GM10266 (cell line): ENCODE results near the gene NXPH3.

Source experiments
- DNase-seq: peaks from one replicate; pipeline ENCODE4 v3.0.0; 2012; ENCODE audit errors: extremely low spot score
- TF ChIP-seq, protein P1 (sequence below): IDR thresholded peaks from 2 replicates; pipeline ENCODE4 v1.5.1; 2012; ENCODE audit warnings: mild to moderate bottlenecking, low read depth; ENCODE audit not compliant: control insufficient read depth, insufficient read depth; ENCODE audit errors: missing control alignments

NXPH3 gene

DNA sequence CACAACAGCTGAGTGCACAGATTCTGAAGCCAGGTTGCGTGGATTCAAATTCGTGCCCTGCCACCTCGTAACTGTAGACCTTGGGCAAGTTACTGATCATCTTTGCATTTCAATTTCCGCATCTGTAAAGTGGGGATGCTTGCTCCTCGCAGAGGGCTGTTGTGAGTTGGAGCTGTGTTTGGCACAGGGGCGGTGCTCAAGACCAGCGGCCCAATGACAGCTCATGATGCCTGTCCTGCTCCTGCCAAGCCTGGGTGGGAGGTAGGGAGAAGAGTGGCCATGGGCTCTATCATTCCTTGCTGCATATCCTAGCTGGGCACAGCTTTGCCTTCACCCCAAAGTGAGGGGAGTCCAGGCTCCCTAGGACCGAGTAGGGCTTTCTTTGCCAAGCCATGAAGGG, 12.6 kb downstream of the NXPH3 start:
- TF ChIP-seq, protein P1, sequence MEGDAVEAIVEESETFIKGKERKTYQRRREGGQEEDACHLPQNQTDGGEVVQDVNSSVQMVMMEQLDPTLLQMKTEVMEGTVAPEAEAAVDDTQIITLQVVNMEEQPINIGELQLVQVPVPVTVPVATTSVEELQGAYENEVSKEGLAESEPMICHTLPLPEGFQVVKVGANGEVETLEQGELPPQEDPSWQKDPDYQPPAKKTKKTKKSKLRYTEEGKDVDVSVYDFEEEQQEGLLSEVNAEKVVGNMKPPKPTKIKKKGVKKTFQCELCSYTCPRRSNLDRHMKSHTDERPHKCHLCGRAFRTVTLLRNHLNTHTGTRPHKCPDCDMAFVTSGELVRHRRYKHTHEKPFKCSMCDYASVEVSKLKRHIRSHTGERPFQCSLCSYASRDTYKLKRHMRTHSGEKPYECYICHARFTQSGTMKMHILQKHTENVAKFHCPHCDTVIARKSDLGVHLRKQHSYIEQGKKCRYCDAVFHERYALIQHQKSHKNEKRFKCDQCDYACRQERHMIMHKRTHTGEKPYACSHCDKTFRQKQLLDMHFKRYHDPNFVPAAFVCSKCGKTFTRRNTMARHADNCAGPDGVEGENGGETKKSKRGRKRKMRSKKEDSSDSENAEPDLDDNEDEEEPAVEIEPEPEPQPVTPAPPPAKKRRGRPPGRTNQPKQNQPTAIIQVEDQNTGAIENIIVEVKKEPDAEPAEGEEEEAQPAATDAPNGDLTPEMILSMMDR: no peak

DNA sequence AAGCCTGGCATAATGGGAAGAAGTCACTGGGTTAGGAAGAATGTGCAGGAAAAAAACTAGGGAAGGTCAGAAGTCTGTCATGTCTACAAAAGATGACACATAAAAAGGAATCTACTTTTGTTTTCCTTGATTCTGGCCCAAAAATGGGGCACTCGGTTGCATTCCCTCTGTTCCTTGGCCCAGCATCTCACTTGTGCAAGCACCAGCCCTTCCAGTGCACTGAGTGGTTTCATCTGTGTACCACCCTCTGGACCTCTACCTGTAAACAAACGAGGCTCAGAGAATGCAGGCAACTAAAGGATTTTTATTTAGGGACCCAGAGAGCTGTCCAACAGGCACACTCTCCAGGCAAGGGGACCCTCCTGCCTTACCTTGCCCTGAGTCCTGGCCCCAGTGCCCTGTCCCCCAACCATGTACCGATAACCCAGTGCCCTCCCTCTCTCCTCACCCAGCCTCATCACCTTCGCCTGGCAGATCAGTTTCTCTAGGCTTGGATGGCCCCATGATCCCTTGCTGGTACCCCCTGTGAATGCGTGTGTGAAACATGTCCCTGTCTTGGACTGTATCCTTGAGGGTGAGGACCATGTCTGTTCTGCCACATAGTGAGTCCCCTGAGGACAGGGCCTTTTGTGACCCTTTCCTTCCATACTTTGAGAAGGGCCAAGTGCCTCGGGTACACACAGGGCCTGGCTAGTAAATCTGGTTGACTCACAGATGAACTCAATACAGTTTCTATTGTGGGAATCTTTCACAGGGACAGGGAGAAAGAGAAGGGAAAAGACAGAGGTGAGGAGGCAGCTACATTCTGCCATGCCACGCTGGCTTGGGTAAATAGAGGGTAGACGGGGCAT, 13.3 kb downstream of the NXPH3 start:
- DNase-seq: no peak
- TF ChIP-seq, protein P1: no peak

More for the DNA sequence above, 12.6 kb downstream of the NXPH3 start:
- DNase-seq: no peak

DNA sequence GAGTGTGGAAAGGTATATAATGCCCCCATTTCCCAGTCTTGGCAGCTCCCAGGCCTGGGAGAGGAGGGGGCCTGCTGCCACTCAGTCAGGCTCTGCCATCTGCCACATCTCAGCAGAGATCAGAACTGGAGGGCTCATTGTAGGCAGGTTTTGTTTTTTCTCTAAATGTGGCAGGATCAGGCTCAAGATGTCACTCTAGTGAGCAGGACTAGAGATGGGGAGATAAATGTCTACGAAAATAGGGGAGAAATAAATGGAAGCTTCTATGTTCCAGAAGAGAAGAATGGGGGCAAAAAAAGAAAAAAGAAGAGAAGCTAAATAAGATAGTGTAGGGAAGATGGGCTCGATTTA, 13.9 kb downstream of the NXPH3 start:
- TF ChIP-seq, protein P1: no peak
- DNase-seq: no peak

DNA sequence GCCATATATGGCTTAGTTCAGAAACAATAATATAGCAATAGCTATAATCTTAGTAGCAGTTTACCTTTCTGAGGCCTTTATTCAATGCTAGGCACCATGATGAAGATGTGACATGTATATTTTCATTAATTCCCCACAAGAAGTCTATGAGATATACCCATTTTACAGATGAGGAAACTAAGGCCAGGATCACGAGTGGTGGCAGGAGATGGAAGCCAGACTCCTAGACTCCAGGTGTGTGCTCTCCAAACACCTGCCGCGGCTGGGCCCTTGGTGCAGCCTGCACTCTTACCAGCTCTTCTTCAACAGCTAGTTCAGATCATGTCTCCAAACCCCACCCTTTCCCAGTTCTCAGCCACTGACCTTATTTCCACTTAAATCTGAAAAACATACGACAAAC, 15.2 kb downstream of the NXPH3 start:
- TF ChIP-seq, protein P1: no peak
- DNase-seq: no peak

DNA sequence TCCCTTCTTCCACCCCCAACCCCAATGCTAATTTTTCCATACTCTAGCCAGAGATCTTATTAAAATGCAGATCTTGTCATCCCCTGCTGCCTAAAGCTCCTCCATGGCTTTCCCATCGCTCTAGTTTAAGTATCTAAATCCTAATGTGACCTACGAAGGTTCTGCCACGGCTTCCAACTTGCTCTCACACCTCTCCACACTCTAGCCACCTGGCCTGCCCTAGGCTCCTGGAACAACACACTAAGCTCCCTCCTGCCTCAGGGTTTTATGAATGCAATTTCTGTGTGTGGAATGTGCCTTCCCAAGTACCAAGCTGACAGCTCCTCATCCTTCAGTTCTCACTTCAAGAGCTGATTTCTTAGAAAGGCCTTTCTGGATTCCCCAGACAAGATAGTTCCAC, 16.6 kb downstream of the NXPH3 start:
- no peak for DNase-seq
- TF ChIP-seq, protein P1: no peak

DNA sequence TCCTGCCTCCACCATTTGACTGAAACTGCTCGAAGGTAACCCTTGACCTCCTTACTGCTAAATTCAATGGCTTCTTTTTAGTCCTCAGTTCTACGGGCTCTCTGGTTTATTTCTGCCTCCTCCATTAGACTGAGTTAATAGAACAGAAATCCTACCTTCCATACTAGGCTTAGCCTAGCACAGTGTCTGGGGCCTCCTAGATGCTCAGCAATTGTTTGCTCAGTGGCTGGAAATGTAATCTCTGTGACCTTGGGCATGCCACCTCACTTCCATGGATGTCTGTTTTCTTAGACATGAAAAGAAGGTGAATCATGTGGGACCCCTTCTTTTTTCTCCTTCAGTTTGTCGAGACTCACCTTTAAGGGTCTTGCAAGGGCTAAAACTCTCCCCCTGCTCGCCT, 19.7 kb downstream of the NXPH3 start:
- TF ChIP-seq, protein P1: no peak
- DNase-seq: no peak

DNA sequence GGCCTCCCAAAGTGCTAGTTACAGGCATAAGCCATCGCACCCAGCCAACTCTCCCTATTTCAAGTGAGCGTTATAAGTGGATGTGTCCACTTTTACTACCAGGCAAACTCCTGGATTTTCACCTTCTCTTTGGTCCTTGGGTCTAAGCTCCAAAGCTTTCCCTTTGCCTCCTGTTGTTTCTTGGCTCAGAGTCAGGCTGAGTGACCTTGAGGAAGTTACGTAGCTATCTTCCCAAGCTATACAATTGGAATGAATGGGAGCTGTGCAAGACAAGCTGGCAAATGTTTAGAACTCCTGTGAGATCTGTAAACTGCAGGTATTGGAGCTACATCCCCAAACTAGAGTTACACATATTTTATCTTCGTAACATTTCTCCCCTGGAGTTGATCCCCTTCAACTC, 20.3 kb downstream of the NXPH3 start:
- DNase-seq: no peak
- TF ChIP-seq, protein P1: no peak
